HG03342 (cell line): ENCODE data around the gene ERFL.

Experiments used
- ATAC-seq: cut with Tn5 transposase; IDR thresholded peaks from one replicate; pipeline ENCODE4 v1.9.1; 2021; ENCODE audit warnings: mild to moderate bottlenecking, moderate library complexity; ENCODE audit not compliant: unreplicated experiment

The ERFL gene

GRCh38 chr19:41928221-41928683 is at the start of gene ERFL:
Gene ERFL, minus strand, starts transcription at chr19:41928449. Its CDS starts 15,530 bp downstream, at chr19:41912919.
- ATAC-seq: no peak

GRCh38 chr19:41977916-41978315 is 49.7 kb upstream of the ERFL start:
- ATAC-seq: no peak

GRCh38 chr19:41974652-41975051 is 46.4 kb upstream of the ERFL start:
- no peak for ATAC-seq

GRCh38 chr19:41971363-41971762 is 43.1 kb upstream of the ERFL start:
- no peak for ATAC-seq

GRCh38 chr19:41969772-41970458 is 41.7 kb upstream of the ERFL start:
- ATAC-seq: no peak

- ATAC-seq: no peak
These were observed 40.7 kb upstream of the ERFL start for GRCh38 chr19:41968751-41969595.

- no peak for ATAC-seq
These were observed 39.0 kb upstream of the ERFL start for GRCh38 chr19:41967054-41967783.

GRCh38 chr19:41965106-41965505 is 36.9 kb upstream of the ERFL start:
- no peak for ATAC-seq

- ATAC-seq: no peak
These were observed 32.7 kb upstream of the ERFL start for GRCh38 chr19:41960973-41961372.

- peak; percentile 83 for ATAC-seq
These were observed 31.1 kb upstream of the ERFL start, which contains the start of gene RABAC1 for GRCh38 chr19:41959056-41960053. Gene RABAC1, minus strand, starts transcription at chr19:41959321. Its CDS starts 29 bp downstream, at chr19:41959292.

- ATAC-seq: no peak
These were observed 30.3 kb upstream of the ERFL start for GRCh38 chr19:41958367-41959055.

- ATAC-seq: no peak
These were observed 29.7 kb upstream of the ERFL start for GRCh38 chr19:41957838-41958366.

GRCh38 chr19:41957161-41957837 is 29.1 kb upstream of the ERFL start:
- no peak for ATAC-seq

GRCh38 chr19:41956621-41957020 is 28.4 kb upstream of the ERFL start:
- ATAC-seq: no peak

GRCh38 chr19:41955521-41955920 is 27.3 kb upstream of the ERFL start:
- no peak for ATAC-seq

- ATAC-seq: no peak
These were observed 23.5 kb upstream of the ERFL start for GRCh38 chr19:41951686-41952172.

- no peak for ATAC-seq
These were observed 18.8 kb upstream of the ERFL start for GRCh38 chr19:41947091-41947490.

- peak; percentile 77 for ATAC-seq
These were observed 17.0 kb upstream of the ERFL start for GRCh38 chr19:41945135-41945766.
